Stimulated activated CD4-positive, alpha-beta T cell treated with anti-CD3 and anti-CD28 coated beads, TNF-alpha, amount 100 ng/mL, for 1 hour (primary cell): ENCODE measurements around the gene SLC37A3.

ENCODE experiments used
- DNase-seq, 3 donors: peaks; one replicate each; pipeline ENCODE4 v3.0.0-alpha.2; 2020; ENCODE audit warnings: low read depth in 3 of 3, low spot score in 1 of 3

SLC37A3 gene

DNA sequence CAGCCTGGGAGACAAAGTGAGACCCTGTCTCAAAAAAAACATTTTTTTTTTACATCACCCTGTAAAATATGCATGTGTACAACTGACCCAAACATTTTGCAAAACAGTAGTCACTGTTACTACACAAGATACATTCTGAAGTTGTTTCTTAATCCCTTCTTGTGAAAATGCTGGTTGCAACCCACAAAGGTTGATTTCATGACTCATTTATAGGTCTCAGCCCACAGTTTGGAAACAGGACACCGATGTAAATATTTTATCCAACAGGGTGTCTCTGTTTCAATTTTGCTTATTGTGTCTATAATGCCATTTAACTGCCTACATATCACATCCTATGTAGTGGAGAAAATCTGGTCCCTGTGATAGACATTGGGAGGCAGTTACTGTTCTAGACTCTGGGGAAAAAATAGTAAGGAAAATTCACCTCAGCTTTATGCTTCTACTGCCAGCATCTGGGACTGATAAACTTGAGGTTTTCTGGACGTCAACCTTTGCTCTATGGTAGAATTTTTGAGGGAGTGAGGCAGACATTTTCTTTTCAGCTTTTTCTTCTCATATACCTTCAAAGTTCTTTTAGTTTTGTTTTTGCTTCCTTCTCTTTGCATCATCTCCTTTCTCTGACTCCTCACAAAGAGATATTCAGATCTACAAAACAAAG is 4.0 kb upstream of the SLC37A3 start:
- no peak for DNase-seq

DNA sequence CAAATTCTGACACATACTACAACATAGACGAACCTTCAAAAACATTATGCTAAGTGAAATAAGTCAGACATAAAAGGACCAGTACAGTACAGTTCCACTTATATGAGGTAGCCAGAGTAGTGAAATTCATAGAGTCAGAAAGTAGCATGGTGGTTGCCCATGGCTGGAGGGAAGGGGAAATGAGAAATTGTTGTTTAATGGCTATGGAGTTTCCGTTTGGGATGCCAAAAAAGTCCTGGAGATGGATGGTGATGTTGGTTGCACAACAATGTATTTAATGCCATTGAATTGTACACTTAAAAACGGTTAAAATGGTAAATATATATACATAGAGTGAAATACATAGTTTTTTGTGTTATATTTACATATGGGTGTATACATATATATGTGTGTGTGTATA is 2.1 kb upstream of the SLC37A3 start:
- no peak for DNase-seq

DNA sequence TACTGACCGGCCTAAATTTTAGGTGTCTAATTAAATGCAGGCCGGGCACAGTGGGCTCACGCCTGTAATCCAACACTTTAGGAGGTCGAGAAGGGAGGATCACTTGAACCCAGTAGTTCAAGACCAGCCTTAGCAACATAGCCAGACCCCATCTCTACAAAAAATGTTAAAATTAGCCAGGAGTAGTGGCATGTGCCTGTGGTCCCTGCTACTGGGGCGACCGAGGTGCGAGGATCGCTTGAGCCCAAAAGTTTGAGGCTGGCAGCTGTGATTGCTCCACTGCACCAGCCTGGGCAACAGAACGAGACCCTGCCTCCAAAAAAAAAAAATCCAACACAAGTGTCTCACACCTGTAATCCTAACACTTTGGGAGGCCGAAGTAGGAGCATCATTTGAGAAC is 491 bp upstream of the SLC37A3 start:
- DNase-seq: no peak

DNA sequence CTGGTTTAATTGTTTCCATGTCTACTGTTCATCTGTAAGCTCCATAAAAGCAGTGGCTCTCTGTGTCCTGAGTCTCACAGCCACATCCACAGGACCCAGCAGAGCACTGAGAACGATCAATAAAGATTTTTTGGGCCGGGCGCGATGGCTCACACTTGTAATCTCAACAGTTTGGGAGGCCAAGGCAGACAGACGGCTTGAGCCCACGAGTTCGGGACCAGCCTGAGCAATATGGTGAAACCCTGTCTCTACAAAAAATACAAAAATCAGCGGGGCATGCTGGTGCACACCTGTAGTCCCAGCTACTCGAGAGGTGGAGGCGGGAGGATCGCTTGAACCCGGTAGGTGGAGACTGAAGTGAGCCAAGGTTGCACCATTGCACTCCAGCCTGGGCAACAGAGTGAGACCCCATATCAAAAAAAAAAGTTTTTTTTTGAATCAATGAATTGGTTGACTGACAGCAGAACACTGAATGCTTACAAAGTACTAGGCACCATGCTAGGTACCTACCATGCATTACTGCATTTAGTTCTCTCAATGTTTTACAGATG is 4.5 kb downstream of the SLC37A3 start:
- no peak for DNase-seq

DNA sequence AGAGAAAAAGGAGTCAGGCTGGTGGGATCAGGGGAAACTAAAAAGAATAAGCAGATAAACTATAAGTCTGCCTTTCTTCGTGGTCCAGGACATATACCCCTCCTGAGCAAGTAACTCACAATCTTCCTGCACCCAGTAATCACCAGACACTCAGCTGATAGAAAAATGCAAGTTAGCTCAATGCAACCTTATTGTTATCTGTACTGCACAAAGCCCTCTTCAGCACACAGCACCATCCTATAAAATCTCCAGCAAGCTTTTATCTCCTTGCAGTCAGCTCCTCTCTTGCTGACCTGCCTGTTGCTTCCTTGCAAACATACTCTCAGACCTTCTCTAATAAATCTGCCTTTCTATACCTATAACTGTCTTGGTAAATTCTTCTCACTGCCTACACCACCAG is 6.7 kb downstream of the SLC37A3 start:
- DNase-seq: no peak

DNA sequence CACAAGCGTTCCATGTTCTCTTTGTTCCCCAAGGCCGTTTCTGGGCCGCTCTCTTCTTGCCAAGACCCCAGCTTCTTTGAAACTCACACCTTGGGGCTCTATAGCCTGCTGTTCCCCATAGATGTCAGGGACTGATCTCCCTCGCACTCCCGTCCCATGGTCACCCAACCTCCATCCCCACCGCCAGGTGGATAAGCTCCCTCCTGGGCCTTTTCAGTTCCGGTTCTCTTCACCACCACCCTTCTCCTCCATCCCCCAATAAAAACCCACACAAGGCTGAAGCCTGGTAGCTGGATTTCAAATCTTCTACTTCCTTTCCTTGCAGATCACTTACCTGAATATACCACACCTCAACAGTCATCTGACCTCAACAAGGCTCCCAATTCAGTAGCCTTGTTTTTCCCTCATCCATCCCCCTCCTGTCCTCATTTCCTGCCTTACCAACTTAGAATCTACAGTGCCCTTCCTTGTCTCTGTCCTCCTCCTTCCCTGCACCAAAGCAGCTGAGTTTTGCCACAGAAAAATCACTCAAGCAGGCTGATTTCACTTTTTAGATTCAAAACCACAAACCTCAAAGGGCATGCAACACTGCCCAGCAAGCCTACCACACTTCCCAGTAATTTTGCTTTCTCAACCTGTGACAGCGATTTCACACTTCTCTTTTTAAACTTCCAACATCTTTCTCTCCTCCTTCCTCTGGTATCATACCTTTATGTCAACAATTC is 7.7 kb downstream of the SLC37A3 start:
- no peak for DNase-seq

DNA sequence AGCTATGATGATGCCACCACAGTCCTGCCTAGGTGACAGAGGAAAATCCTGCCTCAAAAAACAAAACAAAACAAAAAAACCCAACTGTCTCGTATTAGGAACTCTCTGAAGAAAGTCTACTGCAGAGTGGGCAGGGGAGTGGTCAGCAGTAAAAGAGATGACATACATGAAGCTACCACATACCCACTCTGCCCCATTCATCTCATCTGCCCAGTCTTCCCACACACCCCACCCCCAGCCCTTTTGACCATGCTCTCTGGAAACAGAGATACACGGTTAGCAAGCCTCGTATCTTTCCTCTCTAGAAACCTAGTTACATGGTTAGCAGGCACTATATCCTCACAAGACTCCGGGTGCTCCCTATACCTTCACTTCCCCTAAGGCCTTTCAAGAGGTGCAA is 8.3 kb downstream of the SLC37A3 start:
- no peak for DNase-seq

DNA sequence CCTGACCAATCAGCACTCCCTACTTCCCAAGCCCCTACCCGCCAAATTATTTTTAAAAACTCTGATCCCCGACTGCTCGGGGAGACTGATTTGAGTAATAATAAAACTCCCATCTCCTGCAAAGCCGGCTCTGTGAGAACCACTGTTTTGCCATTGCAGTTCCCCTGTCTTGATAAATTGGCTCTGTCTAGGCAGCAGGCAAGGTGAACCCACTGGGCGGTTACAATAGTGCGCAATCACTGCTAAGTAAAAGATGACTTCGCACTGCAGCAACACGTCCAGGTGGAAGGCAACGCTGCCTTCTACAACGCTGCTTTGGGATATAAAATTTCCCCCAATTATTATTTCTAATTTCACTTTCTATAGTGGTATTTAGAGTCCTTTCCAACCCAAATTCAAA is 8.9 kb downstream of the SLC37A3 start:
- DNase-seq: no peak

DNA sequence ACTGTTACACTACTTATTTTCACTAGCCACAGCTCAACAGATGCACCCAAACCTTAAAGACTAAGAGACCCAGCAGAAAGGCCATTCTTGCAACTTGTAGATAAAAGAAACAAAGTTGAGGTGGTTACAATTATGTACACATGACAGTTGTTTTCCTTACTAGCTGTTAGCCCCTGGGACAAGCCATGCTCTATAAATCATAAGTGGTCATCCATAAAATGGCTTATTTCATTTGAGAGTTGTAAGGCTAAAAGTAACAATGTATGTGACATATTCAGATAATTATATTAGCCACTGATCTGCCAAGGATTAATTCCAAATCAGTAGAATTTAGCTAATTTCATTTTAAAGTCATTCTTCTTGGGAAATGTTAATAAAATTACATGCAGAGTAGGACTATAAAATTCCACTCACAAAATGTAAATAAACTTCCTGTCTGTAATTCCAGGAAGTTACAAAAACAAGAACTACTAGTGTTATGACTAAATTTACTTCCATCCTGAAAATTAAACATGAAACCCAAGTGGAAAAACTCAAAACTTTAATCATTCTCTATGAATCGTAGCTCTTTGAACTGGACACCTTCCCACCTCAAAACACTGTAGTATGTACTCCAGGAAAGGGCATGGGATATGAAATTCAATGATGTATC is 13.3 kb downstream of the SLC37A3 start:
- DNase-seq: no peak

DNA sequence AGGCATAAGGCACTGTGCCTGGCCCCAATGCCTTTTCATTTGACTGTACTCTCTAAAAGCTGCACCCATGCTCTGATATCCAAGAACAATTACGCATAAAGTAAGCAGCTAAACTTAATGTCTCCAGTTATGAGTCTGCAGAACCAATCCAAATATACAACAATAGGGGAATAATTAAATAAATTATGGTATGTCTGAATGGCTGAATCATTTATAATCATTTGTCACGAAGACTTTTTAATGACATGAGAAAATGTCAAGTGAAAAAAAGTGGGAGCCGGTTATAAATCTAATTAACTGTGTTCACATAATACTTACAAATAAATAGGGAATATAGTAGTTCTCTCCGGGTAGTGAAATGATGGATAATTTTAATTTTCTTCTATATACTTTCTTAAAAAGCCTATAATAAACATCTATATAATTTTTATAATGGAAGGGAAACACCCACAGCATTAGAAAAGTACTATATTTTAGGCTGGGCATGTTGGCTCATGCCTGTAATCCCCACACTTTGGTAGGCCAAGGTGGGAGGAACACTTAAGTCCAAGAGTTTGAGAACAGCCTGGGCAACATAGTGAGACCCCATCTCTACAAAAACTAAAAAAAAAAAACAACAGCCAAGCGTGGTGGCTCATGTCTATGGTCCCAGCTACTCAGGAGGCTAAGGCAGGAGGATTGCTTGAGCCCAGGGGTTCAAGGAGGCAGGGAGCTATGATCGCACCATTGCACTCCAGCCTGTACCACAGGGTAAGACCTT is 14.2 kb downstream of the SLC37A3 start:
- DNase-seq: no peak

DNA sequence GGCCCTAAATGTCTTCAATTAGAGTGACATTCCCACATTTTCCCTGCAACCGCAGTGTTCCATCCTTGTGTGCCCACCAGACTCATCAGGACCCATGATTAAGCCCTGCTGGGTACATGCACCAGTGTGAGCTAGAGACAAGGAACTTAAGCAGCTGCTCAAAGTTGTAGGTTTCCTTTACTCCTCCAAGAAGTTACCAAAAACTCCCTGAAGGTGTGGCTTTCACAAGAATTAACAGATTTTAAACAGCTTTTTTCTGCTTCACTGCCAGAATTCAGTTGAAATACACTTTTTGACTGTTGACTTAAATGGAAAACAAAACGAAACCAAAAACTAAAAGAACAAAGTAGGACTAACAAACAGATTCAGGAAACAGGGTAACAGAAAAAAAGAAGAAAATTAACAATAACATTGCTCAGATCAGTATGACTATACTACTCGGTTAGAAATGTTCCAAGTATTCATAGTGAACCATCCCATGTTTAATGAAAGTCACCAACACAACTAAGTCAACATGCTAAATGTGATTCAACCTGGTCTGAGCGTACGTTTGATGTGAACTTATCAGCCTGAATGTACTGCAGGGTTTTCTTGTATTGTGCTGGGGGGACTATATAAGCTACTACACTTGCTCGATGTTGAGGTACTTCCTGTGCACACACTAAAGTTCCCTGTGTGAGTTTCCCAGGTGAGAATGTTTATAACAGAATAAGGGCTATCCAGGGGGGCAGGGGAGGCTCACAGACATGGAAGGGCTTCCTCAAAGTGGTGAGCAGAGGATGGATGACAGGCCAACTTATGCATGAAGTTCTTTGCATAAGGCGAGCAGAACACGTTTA is 22.2 kb downstream of the SLC37A3 start:
- DNase-seq: no peak

DNA sequence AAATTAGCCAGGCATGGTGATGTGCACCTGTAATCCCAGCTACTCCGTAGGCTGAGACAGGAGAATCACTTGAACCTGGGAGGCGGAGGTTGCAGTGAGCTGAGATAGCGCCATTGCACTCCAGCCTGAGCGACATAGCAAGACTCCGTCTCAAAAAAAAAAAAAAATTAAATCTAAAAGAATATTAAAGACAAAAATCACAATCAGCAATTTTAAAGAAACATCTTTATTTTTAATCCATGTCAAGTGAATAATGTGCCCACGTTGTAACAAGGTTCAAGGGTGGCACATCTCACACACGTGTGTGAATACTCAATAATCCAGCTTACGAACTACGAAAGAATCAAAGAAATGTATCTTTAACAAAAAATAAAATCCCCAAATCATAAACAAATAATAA is 23.0 kb downstream of the SLC37A3 start:
- DNase-seq: no peak

DNA sequence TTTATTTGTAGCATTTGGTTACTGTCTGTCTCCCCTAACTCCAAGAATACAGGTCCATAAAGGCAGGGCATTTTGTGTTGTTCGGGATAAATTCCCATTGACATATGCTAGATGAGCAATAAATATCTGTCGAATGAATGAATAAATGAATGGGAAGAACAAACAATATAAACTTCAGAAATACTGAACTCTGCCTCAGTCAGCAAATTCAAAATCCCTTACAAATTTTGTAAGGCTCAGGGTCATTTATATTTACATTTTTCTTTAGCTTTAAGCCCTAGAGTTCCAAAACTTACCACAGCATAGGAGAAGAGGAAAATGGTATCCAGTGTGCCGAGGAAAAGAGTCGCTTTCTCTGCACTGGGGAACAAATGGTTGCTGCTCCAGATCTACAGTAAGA is 29.0 kb downstream of the SLC37A3 start:
- DNase-seq: no peak

DNA sequence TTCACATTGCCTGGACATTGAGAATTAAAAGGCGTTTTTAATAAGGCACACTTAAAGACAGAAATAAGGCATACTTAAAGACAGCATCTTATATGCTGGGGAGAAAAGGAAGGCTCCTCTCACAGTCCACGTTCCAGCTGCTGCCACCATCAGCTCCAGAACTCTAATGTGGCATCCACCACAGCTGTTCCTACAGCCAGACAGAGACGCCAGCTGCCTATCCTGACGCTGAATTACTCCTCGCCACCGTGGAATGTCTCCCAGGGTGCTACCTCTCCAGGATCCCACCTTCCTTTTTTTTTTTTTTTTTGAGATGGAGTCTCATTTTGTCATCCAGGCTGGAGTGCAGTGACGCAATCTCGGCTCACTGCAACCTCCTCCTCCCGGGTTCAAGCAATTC is 30.8 kb downstream of the SLC37A3 start:
- no peak for DNase-seq

DNA sequence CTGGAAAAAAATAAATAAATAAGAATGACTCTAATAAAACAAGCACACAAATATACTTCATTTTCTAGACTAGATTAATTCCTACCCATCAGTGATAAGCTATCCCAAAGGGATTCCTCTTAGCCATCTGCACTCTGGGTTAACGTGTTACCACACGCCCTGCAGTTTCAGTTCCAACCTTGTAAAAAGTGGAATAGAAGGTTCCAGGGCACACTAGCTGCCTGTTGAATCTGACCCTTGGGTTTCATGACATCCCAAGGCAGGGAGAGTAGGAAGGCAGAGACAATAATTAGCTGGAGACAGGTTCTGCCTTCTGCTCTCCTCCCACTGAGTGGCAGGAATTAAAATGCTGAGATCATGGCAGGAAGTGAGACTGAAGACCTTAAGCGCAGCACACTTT is 33.5 kb downstream of the SLC37A3 start:
- DNase-seq: no peak

DNA sequence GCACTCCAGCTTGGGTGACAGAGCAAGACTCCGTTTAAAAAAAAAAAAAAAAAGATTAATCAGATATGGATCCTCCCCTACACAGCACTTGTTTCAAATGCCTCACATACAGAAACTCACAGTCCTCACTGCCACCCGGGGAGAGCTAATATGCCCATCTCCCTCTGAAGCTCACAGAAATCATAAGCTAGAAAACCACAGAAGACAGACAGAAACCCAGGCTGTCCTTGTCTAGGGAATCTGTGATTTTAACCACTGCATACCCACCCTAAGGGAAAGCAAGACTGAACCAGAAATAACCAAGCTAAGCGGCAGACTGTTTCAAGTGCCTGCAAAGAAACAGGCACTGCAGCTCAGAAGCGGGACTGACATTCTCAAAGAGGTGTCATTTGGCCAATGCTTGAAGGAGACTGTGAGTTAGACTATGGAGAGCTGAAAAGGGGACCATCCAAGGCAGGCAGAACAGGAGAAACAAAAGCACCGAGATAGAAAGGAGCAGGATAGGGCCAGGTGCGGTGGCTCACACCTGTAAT is 37.6 kb downstream of the SLC37A3 start:
- DNase-seq: no peak

DNA sequence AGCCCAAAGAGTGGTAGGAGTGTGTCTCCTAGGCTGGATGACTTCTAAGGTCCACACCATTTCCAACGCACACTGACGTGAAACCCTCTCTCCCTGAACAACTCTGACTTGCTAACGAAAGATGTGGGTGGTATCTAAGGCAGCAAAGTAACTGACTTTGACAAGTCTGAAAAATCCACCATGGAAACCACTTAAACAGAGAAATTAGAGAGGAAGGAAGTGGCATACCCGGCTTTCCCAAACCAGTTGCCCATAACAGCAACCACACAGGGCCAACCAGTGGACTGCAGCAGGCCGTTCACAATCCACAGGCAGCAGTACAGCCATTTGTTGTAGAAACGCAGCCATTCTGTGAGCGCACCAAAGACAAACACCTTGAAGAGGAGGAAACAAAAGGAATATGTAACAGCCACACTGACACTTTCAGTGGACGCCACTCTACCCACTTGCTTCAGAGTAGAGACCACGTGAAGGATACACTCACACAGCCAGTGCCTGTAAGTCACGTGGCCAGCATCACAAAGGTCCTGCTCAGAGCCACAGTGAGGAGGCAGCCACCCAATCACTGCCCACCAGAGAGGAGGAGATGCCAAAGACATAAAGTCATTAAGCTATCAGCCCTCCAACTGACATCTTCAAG is 39.8 kb downstream of the SLC37A3 start:
- no peak for DNase-seq

DNA sequence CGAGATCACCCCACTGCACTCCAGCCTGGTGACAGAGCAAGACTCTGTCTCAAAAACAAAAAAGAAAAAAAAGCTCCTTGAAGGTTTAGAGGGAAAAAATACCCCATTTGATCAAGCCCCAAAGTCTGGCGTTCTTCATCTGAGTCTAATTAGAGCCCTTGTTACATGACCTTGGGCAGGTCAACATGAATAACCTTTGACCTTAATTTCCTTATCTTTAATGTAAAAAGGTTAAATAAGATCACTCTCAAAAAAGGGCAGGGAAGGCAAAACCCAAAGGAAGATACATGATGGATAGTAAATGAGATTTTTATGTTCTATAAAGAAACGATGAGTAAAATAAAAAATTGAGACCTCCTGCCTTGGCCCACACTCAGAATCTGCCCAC is 40.3 kb downstream of the SLC37A3 start:
- DNase-seq: no peak

DNA sequence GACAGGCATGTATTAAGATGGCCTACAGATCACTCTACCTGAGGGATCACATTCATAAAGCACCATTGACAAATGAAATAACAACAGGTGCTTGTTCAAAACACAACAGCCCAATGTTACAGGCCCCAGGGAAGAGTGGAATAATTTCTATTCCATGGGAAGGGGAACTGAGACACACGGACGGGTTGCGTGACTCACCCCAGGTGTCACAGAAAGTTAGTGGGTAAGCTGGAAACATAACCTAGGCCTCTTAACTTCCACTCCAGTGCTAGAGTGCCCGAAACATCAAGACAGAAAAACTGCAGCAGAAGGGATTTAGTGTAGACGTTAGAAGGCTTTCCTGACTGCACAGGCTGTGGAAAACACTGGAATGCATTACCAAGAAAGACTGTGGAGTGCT is 48.3 kb downstream of the SLC37A3 start:
- no peak for DNase-seq
